ENCODE data around the gene ITGB2. TPM values are rescaled to one million over a fixed set of nuclear protein-coding genes. Genes with fewer than 3 reads are reported as not detected.

Gene ITGB2
- total and polyA plus RNA-seq, 4 donors: 19.2 to 36.7 (median 27.8) TPM

DNA sequence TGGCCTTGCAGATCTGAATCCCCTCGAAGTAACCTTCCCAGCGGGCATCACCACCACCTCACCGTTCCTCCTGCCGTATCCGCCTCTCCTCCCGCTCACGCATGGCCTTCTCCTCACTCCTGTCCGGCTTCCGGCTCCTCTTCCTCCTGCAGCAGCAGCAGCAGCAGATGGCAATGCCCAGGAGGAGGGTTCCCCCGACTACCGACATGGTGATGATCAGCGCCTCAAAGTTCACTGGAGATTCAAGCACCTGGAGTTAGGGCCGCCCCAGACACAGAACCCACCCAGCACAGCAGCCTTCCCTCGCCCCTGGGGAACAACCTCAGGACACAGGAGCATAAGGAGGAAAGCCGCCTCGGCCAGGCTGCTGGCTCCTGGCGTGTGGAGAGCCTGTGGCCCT, 64.6 kb downstream of the ITGB2 start:
- no peak for DNase-seq (ENCODE audit: low read depth in 4 of 6, low spot score in 6 of 6)
- Histone ChIP-seq H3K4me1 (ENCODE audit: control insufficient read depth, insufficient read depth, low read length) (no peaks in the 10 kb centered on the region), H3K9me3 (ENCODE audit: control insufficient read depth, insufficient read depth, low read length) (no peaks in the 10 kb centered on the region), H3K36me3 (ENCODE audit: control insufficient read depth, insufficient read depth, low read length) (peaks cover 84% of the 10 kb centered on the region), H3K27me3 (ENCODE audit: control insufficient read depth, insufficient read depth, low read length) (no peaks in the 10 kb centered on the region), H3K4me3 (ENCODE audit: low read depth, low read length) (no peak overlapping the region), H3K27ac (ENCODE audit: low read depth, low read length) (no peak overlapping the region)
- 95% methylated on average over 14 of the region's 17 CpGs for WGBS (ENCODE audit: insufficient coverage)

DNA sequence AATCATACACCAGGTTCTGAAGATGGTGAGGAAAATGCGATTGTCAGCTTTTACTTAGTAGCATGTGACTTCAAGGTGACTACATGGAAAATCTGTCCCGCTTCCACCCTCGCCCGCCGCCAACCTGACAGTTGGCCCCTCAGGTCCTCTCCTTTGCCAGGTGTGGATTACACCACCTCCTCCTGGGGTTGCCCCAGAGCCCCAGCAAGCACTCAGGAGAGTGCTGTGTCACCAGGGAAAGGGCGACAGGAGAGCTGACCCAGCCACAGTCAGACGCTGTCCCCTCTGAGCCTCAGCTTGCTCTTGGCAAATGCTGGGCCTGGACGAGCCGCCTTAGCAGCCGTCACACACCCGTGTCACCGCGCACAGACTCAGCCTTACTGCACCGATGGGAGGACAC, 65.1 kb downstream of the ITGB2 start:
- peaks cover 83% of the 10 kb centered on the region for H3K36me3 ChIP-seq (ENCODE audit: control insufficient read depth, insufficient read depth, low read length)
- WGBS (ENCODE audit: insufficient coverage): 98% methylated on average over 14 of the region's 14 CpGs
- no peak overlapping the region for H3K27ac ChIP-seq (ENCODE audit: low read depth, low read length)
- no peak for DNase-seq (ENCODE audit: low read depth in 4 of 6, low spot score in 6 of 6)
- H3K4me3 ChIP-seq (ENCODE audit: low read depth, low read length): no peak overlapping the region
- no peaks in the 10 kb centered on the region for H3K4me1 ChIP-seq (ENCODE audit: control insufficient read depth, insufficient read depth, low read length)
- no peaks in the 10 kb centered on the region for H3K9me3 ChIP-seq (ENCODE audit: control insufficient read depth, insufficient read depth, low read length)
- H3K27me3 ChIP-seq (ENCODE audit: control insufficient read depth, insufficient read depth, low read length): no peaks in the 10 kb centered on the region

DNA sequence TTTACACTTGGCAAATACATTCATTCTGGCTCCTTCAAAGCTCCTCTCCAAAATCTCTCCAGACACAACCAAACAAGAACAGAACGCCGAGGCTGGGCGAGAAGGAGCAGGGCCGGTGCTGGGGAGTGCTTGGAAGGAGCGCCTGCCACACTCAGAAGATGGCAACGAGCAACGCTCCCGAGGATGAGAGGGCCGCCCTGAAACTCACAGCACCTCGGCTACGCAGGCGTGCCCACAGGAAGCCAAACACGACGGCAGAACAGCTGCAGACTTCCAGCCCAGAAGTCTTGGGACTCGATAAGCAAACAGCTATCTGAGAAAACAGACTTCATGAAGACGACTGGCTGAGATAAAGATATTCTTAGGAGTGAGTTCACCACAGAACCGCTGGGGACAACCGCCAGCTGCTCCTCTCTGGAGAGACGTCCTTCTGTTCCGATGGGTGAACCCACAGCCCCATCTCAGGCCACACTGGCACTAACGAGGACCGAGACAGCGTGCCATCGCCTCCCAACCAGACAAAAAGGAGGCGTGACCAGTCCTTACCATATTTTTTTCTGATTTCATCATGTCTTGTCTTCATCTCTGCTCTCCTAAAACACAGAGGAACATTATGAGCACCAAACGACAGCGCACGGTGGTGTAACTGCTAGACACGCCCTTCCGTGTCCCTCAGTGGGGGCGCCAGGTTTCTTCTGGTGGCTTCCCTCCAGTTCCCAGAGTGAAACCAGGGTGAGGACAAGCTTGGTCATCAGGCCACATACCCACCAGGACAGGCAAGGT, 65.8 kb downstream of the ITGB2 start:
- H3K27ac ChIP-seq (ENCODE audit: low read depth, low read length): no peak overlapping the region
- peaks cover 83% of the 10 kb centered on the region for H3K36me3 ChIP-seq (ENCODE audit: control insufficient read depth, insufficient read depth, low read length)
- H3K4me3 ChIP-seq (ENCODE audit: low read depth, low read length): no peak overlapping the region
- no peaks in the 10 kb centered on the region for H3K9me3 ChIP-seq (ENCODE audit: control insufficient read depth, insufficient read depth, low read length)
- H3K4me1 ChIP-seq (ENCODE audit: control insufficient read depth, insufficient read depth, low read length): no peaks in the 10 kb centered on the region
- 88% methylated on average over 31 of the region's 31 CpGs for WGBS (ENCODE audit: insufficient coverage)
- no peak for DNase-seq (ENCODE audit: low read depth in 4 of 6, low spot score in 6 of 6)
- no peaks in the 10 kb centered on the region for H3K27me3 ChIP-seq (ENCODE audit: control insufficient read depth, insufficient read depth, low read length)

DNA sequence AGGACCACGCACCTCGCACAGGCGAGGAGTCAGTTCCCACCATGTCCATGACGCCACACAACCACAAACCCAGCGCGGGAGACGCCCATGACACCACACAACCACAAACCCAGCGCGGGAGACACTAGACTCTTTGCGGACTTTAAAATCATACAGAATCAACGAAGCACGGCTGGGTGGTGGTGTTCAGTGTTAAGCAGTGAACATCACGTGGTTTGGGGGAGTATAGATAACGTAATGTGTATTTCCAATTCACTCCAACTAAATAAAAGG, 66.4 kb downstream of the ITGB2 start:
- H3K9me3 ChIP-seq (ENCODE audit: control insufficient read depth, insufficient read depth, low read length): no peaks in the 10 kb centered on the region
- no peaks in the 10 kb centered on the region for H3K4me1 ChIP-seq (ENCODE audit: control insufficient read depth, insufficient read depth, low read length)
- H3K27me3 ChIP-seq (ENCODE audit: control insufficient read depth, insufficient read depth, low read length): no peaks in the 10 kb centered on the region
- WGBS (ENCODE audit: insufficient coverage): 88% methylated on average over 4 of the region's 14 CpGs
- H3K36me3 ChIP-seq (ENCODE audit: control insufficient read depth, insufficient read depth, low read length): peaks cover 83% of the 10 kb centered on the region
- no peak overlapping the region for H3K4me3 ChIP-seq (ENCODE audit: low read depth, low read length)
- DNase-seq (ENCODE audit: low read depth in 4 of 6, low spot score in 6 of 6): no peak
- H3K27ac ChIP-seq (ENCODE audit: low read depth, low read length): no peak overlapping the region

DNA sequence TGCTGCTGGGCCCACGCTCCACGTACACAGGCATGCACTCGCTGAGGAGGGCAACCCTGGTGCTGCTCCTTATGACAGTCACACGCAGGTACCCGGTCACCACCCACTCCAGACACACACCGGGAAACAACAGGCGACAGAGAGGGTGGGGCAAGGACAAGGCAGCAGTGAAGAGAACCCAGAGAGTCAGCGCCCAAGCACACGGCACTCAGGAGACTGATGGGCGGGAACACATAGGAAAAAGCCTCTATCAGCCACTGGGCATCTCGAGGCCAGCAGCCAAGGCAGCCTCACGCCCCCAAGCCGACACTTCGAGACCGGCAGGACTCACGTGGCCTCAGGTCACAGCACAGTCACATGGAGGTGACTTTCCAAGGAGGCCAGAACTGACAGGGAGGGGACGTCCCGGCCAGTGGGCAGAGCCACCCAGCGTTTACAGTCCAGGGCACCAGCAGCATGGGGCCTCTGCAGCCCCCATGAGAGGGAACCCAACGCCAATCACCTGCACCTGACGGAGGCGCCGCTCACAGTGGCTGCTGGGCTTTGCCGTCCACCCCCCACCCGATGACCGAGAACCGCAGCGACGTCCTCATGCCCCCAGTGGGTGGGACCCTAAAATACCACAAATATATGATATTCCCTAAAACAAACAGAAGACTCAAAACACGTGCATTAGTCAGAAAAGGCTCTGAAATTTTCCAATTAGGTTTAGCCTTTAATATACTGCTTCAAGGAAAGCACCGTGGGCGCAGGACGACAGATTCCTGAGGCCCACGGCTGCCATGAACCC, 66.9 kb downstream of the ITGB2 start:
- Histone ChIP-seq H3K36me3 (ENCODE audit: control insufficient read depth, insufficient read depth, low read length) (peaks cover 83% of the 10 kb centered on the region), H3K27ac (ENCODE audit: low read depth, low read length) (no peak overlapping the region), H3K4me3 (ENCODE audit: low read depth, low read length) (no peak overlapping the region), H3K4me1 (ENCODE audit: control insufficient read depth, insufficient read depth, low read length) (no peaks in the 10 kb centered on the region), H3K27me3 (ENCODE audit: control insufficient read depth, insufficient read depth, low read length) (no peaks in the 10 kb centered on the region), H3K9me3 (ENCODE audit: control insufficient read depth, insufficient read depth, low read length) (no peaks in the 10 kb centered on the region)
- no peak for DNase-seq (ENCODE audit: low read depth in 4 of 6, low spot score in 6 of 6)
- WGBS (ENCODE audit: insufficient coverage): 93% methylated on average over 29 of the region's 34 CpGs

DNA sequence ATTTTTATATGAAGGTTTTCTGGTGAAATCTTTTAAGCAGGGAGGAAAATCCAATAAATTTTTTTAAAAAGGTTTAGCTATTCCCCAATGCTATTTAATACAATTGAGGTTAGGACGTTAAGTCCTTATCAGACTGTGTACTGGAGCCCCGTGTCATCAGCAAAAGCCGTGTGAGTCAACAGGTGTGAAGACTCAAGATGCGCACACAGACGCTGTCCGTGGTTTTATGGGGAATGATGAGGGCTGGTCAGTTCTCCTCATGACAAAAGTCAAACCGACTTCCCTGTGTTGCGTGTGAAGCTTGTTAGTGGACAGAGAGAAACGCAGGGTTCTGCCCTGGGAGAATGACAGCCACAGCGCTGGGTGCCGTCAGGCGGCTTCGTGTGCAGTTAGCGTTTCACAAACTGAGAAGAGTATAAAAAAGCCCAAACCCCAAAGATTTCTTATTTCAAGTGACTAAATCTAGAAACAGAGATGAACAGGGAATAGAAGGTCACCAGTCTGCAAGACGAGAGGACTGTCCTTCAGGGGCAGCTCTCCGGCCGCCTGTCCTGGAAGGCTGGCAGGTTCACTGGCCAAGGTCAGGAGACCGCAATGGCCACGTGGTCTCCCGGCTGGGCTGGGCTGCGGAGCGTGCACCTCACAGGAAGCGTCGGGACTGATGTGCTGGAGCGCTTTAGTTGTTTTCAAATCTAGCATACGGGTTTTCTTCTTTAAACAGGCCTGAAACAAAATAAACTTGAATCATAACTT, 69.6 kb downstream of the ITGB2 start:
- Histone ChIP-seq H3K27ac (ENCODE audit: low read depth, low read length) (no peak overlapping the region), H3K4me3 (ENCODE audit: low read depth, low read length) (no peak overlapping the region), H3K4me1 (ENCODE audit: control insufficient read depth, insufficient read depth, low read length) (peaks cover 13% of the 10 kb centered on the region), H3K27me3 (ENCODE audit: control insufficient read depth, insufficient read depth, low read length) (no peaks in the 10 kb centered on the region), H3K9me3 (ENCODE audit: control insufficient read depth, insufficient read depth, low read length) (no peaks in the 10 kb centered on the region), H3K36me3 (ENCODE audit: control insufficient read depth, insufficient read depth, low read length) (peaks cover 79% of the 10 kb centered on the region)
- no peak for DNase-seq (ENCODE audit: low read depth in 4 of 6, low spot score in 6 of 6)
- WGBS (ENCODE audit: insufficient coverage): 89% methylated on average over 19 of the region's 26 CpGs

DNA sequence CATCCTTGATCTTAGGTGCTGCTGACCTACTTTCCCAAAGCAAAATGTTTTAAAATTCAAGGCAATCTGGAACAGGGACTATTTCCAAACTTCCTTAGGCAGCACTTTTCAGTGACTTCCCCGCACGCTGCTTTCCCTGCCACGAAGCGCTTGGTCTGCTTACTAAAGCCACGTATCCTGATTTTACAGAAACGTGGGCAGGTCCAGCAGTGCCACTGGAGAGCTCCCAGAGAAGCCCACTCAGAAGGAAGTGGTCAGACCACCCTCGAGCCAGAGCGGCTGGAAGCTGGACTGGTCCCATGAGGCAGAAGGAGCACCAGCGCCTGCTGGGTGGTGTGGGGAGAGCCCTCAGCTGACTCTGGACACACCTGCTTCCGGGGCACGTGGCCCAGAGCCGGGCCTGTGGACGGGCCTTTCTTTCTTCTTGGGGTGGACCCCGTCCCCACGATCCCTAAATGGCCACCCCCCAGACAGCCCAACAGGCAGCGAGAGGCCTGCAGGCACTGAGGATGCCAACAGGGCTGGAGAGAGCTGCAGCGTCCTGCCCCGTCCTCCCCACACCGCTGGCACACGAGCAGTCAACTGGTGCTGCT, 70.4 kb downstream of the ITGB2 start:
- H3K4me1 ChIP-seq (ENCODE audit: control insufficient read depth, insufficient read depth, low read length): peaks cover 20% of the 10 kb centered on the region
- WGBS (ENCODE audit: insufficient coverage): 97% methylated on average over 12 of the region's 20 CpGs
- H3K4me3 ChIP-seq (ENCODE audit: low read depth, low read length): no peak overlapping the region
- H3K27ac ChIP-seq (ENCODE audit: low read depth, low read length): no peak overlapping the region
- H3K36me3 ChIP-seq (ENCODE audit: control insufficient read depth, insufficient read depth, low read length): peaks cover 71% of the 10 kb centered on the region
- peaks cover 4% of the 10 kb centered on the region for H3K27me3 ChIP-seq (ENCODE audit: control insufficient read depth, insufficient read depth, low read length)
- DNase-seq (ENCODE audit: low read depth in 4 of 6, low spot score in 6 of 6): no peak
- no peaks in the 10 kb centered on the region for H3K9me3 ChIP-seq (ENCODE audit: control insufficient read depth, insufficient read depth, low read length)

DNA sequence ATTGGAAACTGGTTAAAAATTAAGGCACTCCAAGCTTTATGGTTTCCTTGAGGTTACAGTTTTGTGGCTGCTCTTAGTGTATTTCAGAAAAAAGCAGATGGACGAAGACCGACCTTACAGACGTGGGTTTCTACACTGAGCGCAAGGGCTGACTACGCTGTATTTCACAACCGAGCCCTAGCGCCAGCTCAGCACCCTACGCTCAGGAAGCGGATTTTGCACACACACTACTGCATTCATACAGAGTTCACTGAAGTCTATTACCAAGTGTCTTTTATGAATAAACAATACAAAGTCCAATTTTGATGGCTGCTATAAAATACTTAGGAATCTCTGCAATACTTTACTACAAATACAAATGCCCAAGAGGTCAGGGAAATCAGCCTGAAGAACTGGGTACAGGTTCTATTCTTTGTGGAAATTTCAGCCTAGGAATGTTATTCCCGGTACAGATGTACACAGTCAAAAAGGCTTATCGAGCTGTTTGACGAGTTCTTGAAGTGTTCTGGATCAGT, 71.0 kb downstream of the ITGB2 start:
- H3K4me3 ChIP-seq (ENCODE audit: low read depth, low read length): no peak overlapping the region
- H3K4me1 ChIP-seq (ENCODE audit: control insufficient read depth, insufficient read depth, low read length): peaks cover 20% of the 10 kb centered on the region
- peaks cover 4% of the 10 kb centered on the region for H3K27me3 ChIP-seq (ENCODE audit: control insufficient read depth, insufficient read depth, low read length)
- H3K36me3 ChIP-seq (ENCODE audit: control insufficient read depth, insufficient read depth, low read length): peaks cover 65% of the 10 kb centered on the region
- DNase-seq (ENCODE audit: low read depth in 4 of 6, low spot score in 6 of 6): no peak
- no peaks in the 10 kb centered on the region for H3K9me3 ChIP-seq (ENCODE audit: control insufficient read depth, insufficient read depth, low read length)
- no peak overlapping the region for H3K27ac ChIP-seq (ENCODE audit: low read depth, low read length)
- WGBS (ENCODE audit: insufficient coverage): 92% methylated on average over 11 of the region's 12 CpGs

DNA sequence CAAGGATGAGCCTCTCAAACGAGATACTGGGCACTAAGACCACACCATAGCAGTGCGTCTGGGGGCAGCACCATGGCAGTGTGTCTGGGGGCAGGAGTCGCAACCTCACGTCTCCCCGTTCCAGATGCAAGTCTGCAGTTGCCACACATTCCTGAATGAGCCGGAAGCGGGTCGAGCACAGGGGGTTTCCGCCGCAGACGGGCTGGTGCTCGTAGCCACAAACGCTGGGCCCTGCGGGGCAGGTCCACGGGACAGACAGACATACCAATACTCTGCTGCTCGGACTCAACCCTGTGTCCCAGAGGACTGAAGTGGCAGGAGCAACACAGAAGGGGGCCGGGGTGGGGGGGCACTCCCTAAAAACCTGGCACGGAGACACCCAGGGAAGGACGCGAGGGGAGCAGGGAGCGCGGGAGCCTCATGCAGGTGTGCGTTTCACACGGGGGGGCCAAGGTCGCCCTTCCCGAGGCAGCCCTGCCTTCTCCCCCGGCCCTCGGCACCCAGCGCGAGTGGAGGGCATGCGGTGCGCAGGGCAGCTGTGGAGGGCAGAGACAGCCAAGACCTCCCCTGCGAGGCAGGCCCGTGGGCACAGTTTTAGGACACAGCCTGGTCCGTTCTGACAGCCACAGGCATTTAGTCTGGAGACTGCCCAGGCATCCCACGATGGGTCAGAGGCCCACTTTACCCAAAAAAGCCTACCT, 71.7 kb downstream of the ITGB2 start:
- Histone ChIP-seq H3K27ac (ENCODE audit: low read depth, low read length) (no peak overlapping the region), H3K4me3 (ENCODE audit: low read depth, low read length) (no peak overlapping the region), H3K27me3 (ENCODE audit: control insufficient read depth, insufficient read depth, low read length) (peaks cover 4% of the 10 kb centered on the region), H3K4me1 (ENCODE audit: control insufficient read depth, insufficient read depth, low read length) (peaks cover 20% of the 10 kb centered on the region), H3K9me3 (ENCODE audit: control insufficient read depth, insufficient read depth, low read length) (no peaks in the 10 kb centered on the region), H3K36me3 (ENCODE audit: control insufficient read depth, insufficient read depth, low read length) (peaks cover 58% of the 10 kb centered on the region)
- no peak for DNase-seq (ENCODE audit: low read depth in 4 of 6, low spot score in 6 of 6)
- WGBS (ENCODE audit: insufficient coverage): 94% methylated on average over 36 of the region's 36 CpGs

Data from spinal cord (tissue), 10 donors.